NB4 (cell line): ENCODE data around the gene SLC15A5.

ENCODE experiments used
- DNase-seq: peaks from one replicate; pipeline ENCODE4 v3.0.0; 2010; ENCODE audit warnings: low read depth
- H3K4me3 ChIP-seq: one replicate; pipeline ENCODE4 v1.5.1; 2011; ENCODE audit warnings: mild to moderate bottlenecking, low read depth, low read length, moderate library complexity
- CTCF ChIP-seq: IDR thresholded peaks from one replicate; pipeline ENCODE4 v1.5.1; 2012; ENCODE audit warnings: low read depth, low read length
- MAX ChIP-seq: IDR thresholded peaks from 2 replicates; pipeline ENCODE4 v1.6.1; 2011; ENCODE audit warnings: low read depth, low read length
- MYC ChIP-seq: IDR thresholded peaks from 2 replicates; pipeline ENCODE4 v1.6.1; 2011; ENCODE audit warnings: low read depth, low read length
- POLR2A ChIP-seq: IDR thresholded peaks from 2 replicates; pipeline ENCODE4 v1.6.1; 2011; ENCODE audit warnings: mild to moderate bottlenecking; ENCODE audit not compliant: insufficient read length; ENCODE audit errors: extremely low read depth

SLC15A5 gene

GRCh38 chr12:16163901-16164300 is 113.6 kb downstream of the SLC15A5 start:
- no peak overlapping the region for H3K4me3 ChIP-seq
- no peak for DNase-seq
- TF ChIP-seq MYC = no peak

DNA sequence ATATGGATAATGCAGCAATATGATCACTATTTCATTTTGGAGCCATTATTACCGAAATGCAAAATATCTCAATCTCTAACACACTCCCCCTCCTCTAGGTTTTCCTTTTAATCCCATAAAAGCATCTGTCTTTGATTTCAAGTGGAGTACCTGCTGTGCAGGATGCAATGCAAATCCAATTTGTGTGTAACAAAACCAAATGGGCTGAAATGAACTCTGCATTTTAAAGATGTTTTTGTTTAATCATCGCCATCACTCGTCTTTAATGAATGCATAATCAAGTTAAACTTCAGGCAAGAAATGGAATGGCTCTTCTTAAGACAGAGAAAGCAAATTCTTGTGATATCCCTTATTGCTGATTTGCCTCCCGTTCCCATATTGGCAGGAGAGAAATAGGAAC is 114.3 kb downstream of the SLC15A5 start:
- H3K4me3 ChIP-seq = no peak overlapping the region
- TF ChIP-seq MAX (no peak), CTCF (no peak), POLR2A (no peak)
- no peak for DNase-seq

- no peak for DNase-seq
- TF ChIP-seq MAX (no peak), CTCF (no peak), MYC (no peak), POLR2A (no peak)
- H3K4me3 ChIP-seq = no peak overlapping the region
Observed at GRCh38 chr12:16159571-16159970, 117.9 kb downstream of the SLC15A5 start.

- no peak for TF ChIP-seq POLR2A
- no peak for TF ChIP-seq MYC
- TF ChIP-seq CTCF = no peak
- no peak for TF ChIP-seq MAX
- no peak overlapping the region for H3K4me3 ChIP-seq
- no peak for DNase-seq
Observed at GRCh38 chr12:16158050-16158449, 119.4 kb downstream of the SLC15A5 start.

- no peak for DNase-seq
- no peak overlapping the region for H3K4me3 ChIP-seq
- no peak for TF ChIP-seq CTCF
- no peak for TF ChIP-seq MAX
- TF ChIP-seq POLR2A = no peak
- no peak for TF ChIP-seq MYC
Observed at GRCh38 chr12:16155938-16156337, 121.5 kb downstream of the SLC15A5 start.

- DNase-seq = no peak
- no peak for TF ChIP-seq POLR2A
- no peak for TF ChIP-seq CTCF
- no peak for TF ChIP-seq MAX
- TF ChIP-seq MYC = no peak
- H3K4me3 ChIP-seq = no peak overlapping the region
Observed at GRCh38 chr12:16154990-16155389, 122.5 kb downstream of the SLC15A5 start.
